ENCODE measurements around the gene POU2F2. TPM values are rescaled to one million over a fixed set of nuclear protein-coding genes. Genes with fewer than 3 reads are reported as not detected.

Gene POU2F2
- total and polyA plus RNA-seq, 2 donors (not counting 3 experiments of a cell fraction or from before 2014, with no cell fraction given): 4.0 to 4.1 TPM

DNA sequence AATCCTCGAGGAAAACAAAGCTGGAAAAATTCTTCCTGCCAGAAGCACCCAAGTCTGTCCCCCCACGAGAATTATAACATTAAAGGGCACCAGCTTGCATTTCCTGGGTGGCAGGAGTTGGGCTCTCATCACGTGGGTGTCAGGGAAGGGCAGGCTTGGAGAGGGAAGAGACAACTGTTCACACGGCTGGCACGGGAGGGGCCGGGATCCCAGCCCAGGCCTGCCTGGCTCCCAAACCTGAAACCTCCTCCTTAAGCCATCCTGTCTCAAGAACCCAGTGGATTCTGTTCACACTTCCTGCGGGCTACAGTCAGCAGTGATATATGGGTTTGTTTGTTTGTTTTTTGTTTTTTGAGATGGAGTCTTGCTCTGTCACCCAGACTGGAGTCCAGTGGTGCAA, 74.4 kb downstream of the POU2F2 start:
- H3K27ac ChIP-seq (ENCODE audit: insufficient read depth, low read depth, low read length): no peak overlapping the region
- dilution Hi-C loops (cut with MboI; ENCODE audit: extremely low pct_ligation_motif_present, low sequenced_read_pairs) (no loop called here), intact Hi-C loops (cut with micrococcal nuclease) (no loop called here)
- no peaks in the 10 kb centered on the region for H3K79me2 ChIP-seq (ENCODE audit: control insufficient read depth, insufficient read depth, low read length)
- no peaks in the 10 kb centered on the region for H4K20me1 ChIP-seq (replicated peaks; ENCODE audit: control insufficient read depth, extremely low read depth, insufficient read depth, low read length)
- no peaks in the 10 kb centered on the region for H3K36me3 ChIP-seq (ENCODE audit: control insufficient read depth in 2 of 2, extremely low read depth in 1 of 2, insufficient read depth in 2 of 2, low read length in 2 of 2)
- no peak overlapping the region for H2AFZ ChIP-seq (ENCODE audit: low read depth, low read length)
- H3K9me1 ChIP-seq (replicated peaks; ENCODE audit: control insufficient read depth, extremely low read depth, insufficient read depth, low read length): no peaks in the 10 kb centered on the region
- TF ChIP-seq EZH2 (IDR thresholded peaks at IDR 0.05; ENCODE audit: borderline replicate concordance, low read depth, low read length, severe bottlenecking): no peak
- TF ChIP-seq, protein P1, sequence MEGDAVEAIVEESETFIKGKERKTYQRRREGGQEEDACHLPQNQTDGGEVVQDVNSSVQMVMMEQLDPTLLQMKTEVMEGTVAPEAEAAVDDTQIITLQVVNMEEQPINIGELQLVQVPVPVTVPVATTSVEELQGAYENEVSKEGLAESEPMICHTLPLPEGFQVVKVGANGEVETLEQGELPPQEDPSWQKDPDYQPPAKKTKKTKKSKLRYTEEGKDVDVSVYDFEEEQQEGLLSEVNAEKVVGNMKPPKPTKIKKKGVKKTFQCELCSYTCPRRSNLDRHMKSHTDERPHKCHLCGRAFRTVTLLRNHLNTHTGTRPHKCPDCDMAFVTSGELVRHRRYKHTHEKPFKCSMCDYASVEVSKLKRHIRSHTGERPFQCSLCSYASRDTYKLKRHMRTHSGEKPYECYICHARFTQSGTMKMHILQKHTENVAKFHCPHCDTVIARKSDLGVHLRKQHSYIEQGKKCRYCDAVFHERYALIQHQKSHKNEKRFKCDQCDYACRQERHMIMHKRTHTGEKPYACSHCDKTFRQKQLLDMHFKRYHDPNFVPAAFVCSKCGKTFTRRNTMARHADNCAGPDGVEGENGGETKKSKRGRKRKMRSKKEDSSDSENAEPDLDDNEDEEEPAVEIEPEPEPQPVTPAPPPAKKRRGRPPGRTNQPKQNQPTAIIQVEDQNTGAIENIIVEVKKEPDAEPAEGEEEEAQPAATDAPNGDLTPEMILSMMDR (IDR thresholded peaks at IDR 0.05; ENCODE audit: extremely low read depth in 1 of 2, insufficient read depth in 1 of 2, low read depth in 1 of 2, low read length in 2 of 2): no peak
- no peak for TF ChIP-seq POLR2A (IDR thresholded peaks at IDR 0.05; ENCODE audit: low read depth, low read length)
- TF ChIP-seq GATA2 (IDR thresholded peaks at IDR 0.05; ENCODE audit: insufficient read depth, insufficient read length, low read depth, low read length): no peak
- CTCF ChIA-PET: interaction anchor here (0.7 kb wide), 1 partner anchor 29 kb away, joined by 3 read pairs; no protein-coding TSS in a partner anchor
- no peak overlapping the region for H3K4me2 ChIP-seq (ENCODE audit: insufficient read depth, low read length)
- H3K27me3 ChIP-seq (ENCODE audit: control insufficient read depth in 2 of 2, insufficient read depth in 2 of 2, low read length in 2 of 2): no peaks in the 10 kb centered on the region
- H3K4me1 ChIP-seq (ENCODE audit: control insufficient read depth, extremely low read depth, insufficient read depth, low read length): no peaks in the 10 kb centered on the region
- DNase-seq (ENCODE audit: low read depth, low spot score): no peak
- BruUV-seq (replicated peaks): no TSS peak
- POLR2A ChIA-PET: no interaction called here
- no peaks in the 10 kb centered on the region for H3K9me3 ChIP-seq (replicated peaks; ENCODE audit: control insufficient read depth, insufficient read depth, low read length)
- no peak for FAIRE-seq
- H3K9ac ChIP-seq (replicated peaks; ENCODE audit: extremely low read depth, insufficient read depth, low read length): no peak overlapping the region
- H3K4me3 ChIP-seq (replicated peaks in 1 of 3; ENCODE audit: insufficient read depth in 1 of 3, low read depth in 1 of 3, low read length in 3 of 3): no peak overlapping the region

DNA sequence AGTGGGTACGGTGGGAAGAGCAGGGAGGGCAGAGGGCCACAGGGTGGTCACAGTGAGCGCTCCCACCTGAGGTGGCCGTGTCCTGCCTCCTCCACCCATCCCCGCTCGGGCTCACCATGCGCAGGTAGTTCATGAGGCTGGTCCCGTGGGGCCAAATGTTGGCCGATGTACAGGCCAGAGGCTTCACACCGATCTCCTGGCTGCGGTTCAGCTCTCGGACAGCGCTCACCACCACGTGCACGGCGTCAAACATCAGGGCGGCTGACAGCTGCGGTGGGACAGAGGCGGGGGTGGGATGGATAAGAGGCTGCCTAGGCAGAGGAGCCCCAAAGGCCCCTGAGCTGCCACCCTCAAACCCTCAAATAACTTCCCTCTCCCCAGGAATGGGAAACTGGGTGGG, 78.0 kb downstream of the POU2F2 start:
- dilution Hi-C loops (cut with MboI; ENCODE audit: extremely low pct_ligation_motif_present, low sequenced_read_pairs) (no loop called here), intact Hi-C loops (cut with micrococcal nuclease) (no loop called here)
- Histone ChIP-seq H3K9ac (replicated peaks; ENCODE audit: extremely low read depth, insufficient read depth, low read length) (no peak overlapping the region), H3K4me2 (ENCODE audit: insufficient read depth, low read length) (no peak overlapping the region), H3K79me2 (ENCODE audit: control insufficient read depth, insufficient read depth, low read length) (no peaks in the 10 kb centered on the region), H3K27me3 (ENCODE audit: control insufficient read depth in 2 of 2, insufficient read depth in 2 of 2, low read length in 2 of 2) (no peaks in the 10 kb centered on the region), H2AFZ (ENCODE audit: low read depth, low read length) (no peak overlapping the region), H4K20me1 (replicated peaks; ENCODE audit: control insufficient read depth, extremely low read depth, insufficient read depth, low read length) (no peaks in the 10 kb centered on the region), H3K27ac (ENCODE audit: insufficient read depth, low read depth, low read length) (no peak overlapping the region), H3K9me3 (replicated peaks; ENCODE audit: control insufficient read depth, insufficient read depth, low read length) (no peaks in the 10 kb centered on the region), H3K4me1 (ENCODE audit: control insufficient read depth, extremely low read depth, insufficient read depth, low read length) (no peaks in the 10 kb centered on the region), H3K9me1 (replicated peaks; ENCODE audit: control insufficient read depth, extremely low read depth, insufficient read depth, low read length) (no peaks in the 10 kb centered on the region), H3K4me3 (replicated peaks in 1 of 3; ENCODE audit: insufficient read depth in 1 of 3, low read depth in 1 of 3, low read length in 3 of 3) (no peak overlapping the region), H3K36me3 (ENCODE audit: control insufficient read depth in 2 of 2, extremely low read depth in 1 of 2, insufficient read depth in 2 of 2, low read length in 2 of 2) (no peaks in the 10 kb centered on the region)
- ChIA-PET CTCF (no interaction called here), POLR2A (no interaction called here)
- TF ChIP-seq, protein P1 (IDR thresholded peaks at IDR 0.05; ENCODE audit: extremely low read depth in 1 of 2, insufficient read depth in 1 of 2, low read depth in 1 of 2, low read length in 2 of 2): no peak
- TF ChIP-seq, protein P2, sequence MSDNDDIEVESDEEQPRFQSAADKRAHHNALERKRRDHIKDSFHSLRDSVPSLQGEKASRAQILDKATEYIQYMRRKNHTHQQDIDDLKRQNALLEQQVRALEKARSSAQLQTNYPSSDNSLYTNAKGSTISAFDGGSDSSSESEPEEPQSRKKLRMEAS (IDR thresholded peaks at IDR 0.05; ENCODE audit: insufficient read depth, insufficient read length): no peak
- TF ChIP-seq POLR2A (IDR thresholded peaks at IDR 0.05; ENCODE audit: low read depth, low read length) (no peak), JUN (IDR thresholded peaks at IDR 0.05; ENCODE audit: borderline replicate concordance, insufficient read depth, insufficient read length, low read depth) (no peak), MYC (IDR thresholded peaks at IDR 0.05; ENCODE audit: low read depth, low read length) (no peak), GATA2 (IDR thresholded peaks at IDR 0.05; ENCODE audit: insufficient read depth, insufficient read length, low read depth, low read length) (no peak), EZH2 (IDR thresholded peaks at IDR 0.05; ENCODE audit: borderline replicate concordance, low read depth, low read length, severe bottlenecking) (no peak), POLR2AphosphoS5 (IDR thresholded peaks at IDR 0.05; ENCODE audit: insufficient read depth, low read depth, low read length) (no peak), FOS (IDR thresholded peaks at IDR 0.05; ENCODE audit: borderline replicate concordance, insufficient read depth, low read length) (no peak)
- no peak for DNase-seq (ENCODE audit: low read depth, low spot score)
- FAIRE-seq: no peak
- no TSS peak for BruUV-seq (replicated peaks)
